Thymus (tissue), 11 donors: ENCODE results near the gene NHLH1. TPM values are rescaled to one million over a fixed set of nuclear protein-coding genes. Genes with fewer than 3 reads are reported as not detected.

Source experiments
- DNase-seq, 9 donors: peaks; one replicate each; pipeline ENCODE4 v3.0.0-alpha.2; 2013; ENCODE audit warnings: low spot score in 9 of 9, low read depth in 6 of 9, missing footprints in 1 of 9
- H3K27ac ChIP-seq, 2 donors: one replicate each; pipeline ENCODE4 v1.5.1; 2013; ENCODE audit warnings: control low read depth in 1 of 2, low read depth in 1 of 2, low read length in 1 of 2, mild to moderate bottlenecking in 1 of 2, moderate library complexity in 1 of 2
- H3K27me3 ChIP-seq, 2 donors: one replicate each; pipeline ENCODE4 v1.5.1; 2013; ENCODE audit warnings: low read length in 1 of 2; ENCODE audit not compliant: control insufficient read depth in 2 of 2, insufficient read depth in 1 of 2
- H3K36me3 ChIP-seq, 2 donors: one replicate each; pipeline ENCODE4 v1.5.1; 2013; ENCODE audit warnings: low read length in 1 of 2, mild to moderate bottlenecking in 1 of 2, moderate library complexity in 1 of 2; ENCODE audit not compliant: control insufficient read depth in 2 of 2, insufficient read depth in 2 of 2
- H3K4me1 ChIP-seq, 2 donors: one replicate each; pipeline ENCODE4 v1.5.1; 2013; ENCODE audit warnings: low read length in 2 of 2; ENCODE audit not compliant: control insufficient read depth in 2 of 2, insufficient read depth in 2 of 2
- H3K4me3 ChIP-seq, 2 donors: one replicate each; pipeline ENCODE4 v1.5.1; 2013; ENCODE audit warnings: low read length in 2 of 2, control low read depth in 1 of 2, mild to moderate bottlenecking in 1 of 2
- H3K9me3 ChIP-seq, 2 donors: one replicate each; pipeline ENCODE4 v1.5.1; 2013; ENCODE audit warnings: low read length in 1 of 2, mild to moderate bottlenecking in 1 of 2; ENCODE audit not compliant: control insufficient read depth in 2 of 2, insufficient read depth in 1 of 2
- WGBS: extraction: QIAGEN DNeasy Blood & Tissue Kit; methylation state at CpG from one replicate; pipeline ENCODE4 v1.1.7; 2013; 5-methylcytosine and 5-hydroxymethylcytosine counted together
- polyA plus RNA-seq: library from polyadenylated mRNA; stranded (reverse); fragments of 200-250 nt; gene quantifications from one replicate; pipeline ENCODE4 v1.2.3, GENCODE V29; 2013
- total RNA-seq: library from RNA; stranded (reverse); fragments of 120-200 nt; gene quantifications from one replicate; pipeline ENCODE4 v1.2.4, GENCODE V29; 2013
- donor health status: healthy.

The NHLH1 gene
- total and polyA plus RNA-seq, 2 donors: 0.05 to 0.43 TPM

GRCh38 chr1:160353223-160353622 is 13.6 kb upstream of the NHLH1 start:
- Histone ChIP-seq H3K4me1 (no peaks in the 10 kb centered on the region), H3K27me3 (no peaks in the 10 kb centered on the region), H3K9me3 (no peaks in the 10 kb centered on the region), H3K4me3 (no peak overlapping the region), H3K27ac (no peak overlapping the region), H3K36me3 (peaks cover 96 to 98% of the 10 kb centered on the region in 2 donors)
- 94% methylated on average over 2 of the region's 2 CpGs for WGBS
- no peak for DNase-seq

GRCh38 chr1:160354388-160354985 is 12.4 kb upstream of the NHLH1 start:
- DNase-seq: peak in 2 of 9 donors; percentile 29 to 45
- no peak overlapping the region for H3K4me3 ChIP-seq
- H3K4me1 ChIP-seq: no peaks in the 10 kb centered on the region
- no peaks in the 10 kb centered on the region for H3K9me3 ChIP-seq
- H3K27me3 ChIP-seq: no peaks in the 10 kb centered on the region
- 79% methylated on average over 5 of the region's 5 CpGs for WGBS
- no peak overlapping the region for H3K27ac ChIP-seq
- H3K36me3 ChIP-seq: peaks cover 89 to 97% of the 10 kb centered on the region in 2 donors

- H3K4me1 ChIP-seq: no peaks in the 10 kb centered on the region
- 98% methylated on average over 7 of the region's 7 CpGs for WGBS
Observed at GRCh38 chr1:160357286-160358002, 9.4 kb upstream of the NHLH1 start.

GRCh38 chr1:160358073-160358472 is 8.8 kb upstream of the NHLH1 start:
- H3K27me3 ChIP-seq: no peaks in the 10 kb centered on the region
- H3K4me3 ChIP-seq: no peak overlapping the region
- H3K9me3 ChIP-seq: no peaks in the 10 kb centered on the region
- DNase-seq: no peak
- no peaks in the 10 kb centered on the region for H3K4me1 ChIP-seq
- WGBS: 97% methylated on average over 4 of the region's 4 CpGs
- H3K36me3 ChIP-seq: peaks cover 67 to 75% of the 10 kb centered on the region in 2 donors
- H3K27ac ChIP-seq: no peak overlapping the region

More at GRCh38 chr1:160357286-160358002, 9.4 kb upstream of the NHLH1 start:
- H3K27ac ChIP-seq: no peak overlapping the region
- DNase-seq: no peak
- H3K27me3 ChIP-seq: no peaks in the 10 kb centered on the region
- H3K4me3 ChIP-seq: no peak overlapping the region
- H3K36me3 ChIP-seq: peaks cover 73 to 82% of the 10 kb centered on the region in 2 donors
- H3K9me3 ChIP-seq: no peaks in the 10 kb centered on the region

DNA sequence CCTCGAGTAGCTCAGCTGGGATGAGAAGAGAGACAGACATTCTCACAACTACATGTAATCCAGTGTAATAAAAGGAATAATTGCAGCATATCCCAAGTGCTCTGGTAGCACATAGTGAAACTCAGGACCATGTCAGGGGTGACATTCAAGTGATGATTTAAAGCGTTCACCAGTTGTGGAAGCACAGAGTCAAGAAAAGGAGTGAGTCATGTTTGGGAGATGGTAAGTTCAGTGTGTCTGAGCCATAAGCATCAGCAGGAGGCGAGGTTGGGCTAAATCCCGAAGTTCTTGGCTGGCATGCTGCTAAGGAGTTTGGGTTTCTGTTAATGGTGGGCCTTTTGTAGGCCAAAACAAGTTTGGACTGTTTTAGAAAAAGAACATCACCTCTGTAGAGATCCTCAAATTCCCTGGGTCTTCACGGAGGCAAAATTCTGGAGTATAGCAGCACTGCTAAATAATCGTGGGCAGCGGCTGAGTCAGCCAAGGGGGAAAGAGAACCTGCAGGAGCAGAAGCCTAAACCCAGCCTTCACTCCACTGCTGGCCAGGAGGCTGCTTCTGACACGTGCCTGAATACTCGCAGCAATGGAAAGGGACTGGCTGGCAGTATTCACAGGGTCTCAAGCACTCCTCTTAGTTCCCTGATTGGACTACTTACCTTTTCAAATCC is 7.2 kb upstream of the NHLH1 start:
- Histone ChIP-seq H3K27ac (no peak overlapping the region), H3K4me1 (no peaks in the 10 kb centered on the region), H3K36me3 (peaks cover 51 to 59% of the 10 kb centered on the region in 2 donors), H3K9me3 (no peaks in the 10 kb centered on the region), H3K4me3 (no peak overlapping the region), H3K27me3 (no peaks in the 10 kb centered on the region)
- no peak for DNase-seq
- WGBS: 98% methylated on average over 9 of the region's 9 CpGs

DNA sequence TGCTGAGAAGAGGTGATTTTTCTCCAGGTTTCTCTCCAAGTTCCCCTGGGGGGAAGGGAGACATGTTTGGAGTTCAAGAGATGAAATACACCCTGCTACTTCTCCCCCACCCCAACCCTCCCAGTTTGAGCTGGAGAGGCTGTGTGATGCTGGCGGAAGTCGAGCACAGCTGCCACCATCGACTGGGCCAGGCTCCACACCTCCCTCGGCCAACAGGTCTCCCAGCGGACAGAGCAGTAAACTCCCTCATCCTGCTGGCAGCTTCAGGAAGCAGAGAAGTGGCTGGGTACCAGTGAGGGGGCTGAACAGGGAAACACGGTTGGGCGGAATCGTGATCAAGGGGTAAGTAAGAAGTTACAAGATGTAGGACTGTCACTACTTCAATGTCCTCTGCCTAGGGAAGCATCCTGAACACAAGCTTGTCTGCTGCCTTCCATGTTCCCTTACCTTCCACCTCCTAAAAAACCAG is 6.6 kb upstream of the NHLH1 start:
- no peak overlapping the region for H3K4me3 ChIP-seq
- H3K9me3 ChIP-seq: no peaks in the 10 kb centered on the region
- no peaks in the 10 kb centered on the region for H3K4me1 ChIP-seq
- no peak overlapping the region for H3K27ac ChIP-seq
- peaks cover 45 to 53% of the 10 kb centered on the region in 2 donors for H3K36me3 ChIP-seq
- no peaks in the 10 kb centered on the region for H3K27me3 ChIP-seq
- WGBS: 96% methylated on average over 8 of the region's 8 CpGs
- DNase-seq: no peak

- Histone ChIP-seq H3K9me3 (no peaks in the 10 kb centered on the region), H3K27me3 (no peaks in the 10 kb centered on the region), H3K4me1 (no peaks in the 10 kb centered on the region), H3K4me3 (no peak overlapping the region), H3K27ac (no peak overlapping the region), H3K36me3 (peaks cover 36 to 44% of the 10 kb centered on the region in 2 donors)
- no peak for DNase-seq
- WGBS: 95% methylated on average over 2 of the region's 2 CpGs
Observed at GRCh38 chr1:160361199-160361598, 5.7 kb upstream of the NHLH1 start.

DNA sequence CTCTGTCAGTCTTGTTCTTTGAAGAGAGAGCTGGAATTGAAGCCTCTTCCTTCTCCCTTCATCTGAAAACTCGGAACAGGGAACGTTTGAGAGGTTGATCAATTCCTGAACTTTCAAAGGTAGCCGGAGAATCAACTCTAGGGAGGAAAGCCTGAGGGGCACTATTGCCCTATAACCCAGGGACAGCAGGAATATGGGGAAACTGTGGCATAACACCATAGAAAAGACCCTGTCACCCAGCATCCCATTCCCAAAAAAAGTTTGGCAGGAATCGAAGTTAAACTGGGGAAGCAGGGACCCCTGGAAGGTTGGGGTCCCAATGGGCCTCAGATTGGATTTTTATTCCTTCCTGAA is 5.1 kb upstream of the NHLH1 start:
- Histone ChIP-seq H3K27ac (no peak overlapping the region), H3K36me3 (peaks cover 30 to 38% of the 10 kb centered on the region in 2 donors), H3K4me3 (no peak overlapping the region), H3K4me1 (no peaks in the 10 kb centered on the region), H3K9me3 (no peaks in the 10 kb centered on the region), H3K27me3 (no peaks in the 10 kb centered on the region)
- WGBS: 84% methylated on average over 4 of the region's 4 CpGs
- DNase-seq: no peak
